HG03045 (cell line): ENCODE data around the gene CDKN1A.
A peak's percentile ranks its signal among the peaks of the same experiment; 100 is the strongest.

Source experiments
- ATAC-seq: cut with Tn5 transposase; IDR thresholded peaks from one replicate; pipeline ENCODE4 v1.9.1; 2021; ENCODE audit warnings: mild to moderate bottlenecking, moderate library complexity; ENCODE audit not compliant: unreplicated experiment

The CDKN1A gene

GRCh38 chr6:36655085-36655724, 23.3 kb upstream of the CDKN1A start:
- no peak for ATAC-seq

DNA sequence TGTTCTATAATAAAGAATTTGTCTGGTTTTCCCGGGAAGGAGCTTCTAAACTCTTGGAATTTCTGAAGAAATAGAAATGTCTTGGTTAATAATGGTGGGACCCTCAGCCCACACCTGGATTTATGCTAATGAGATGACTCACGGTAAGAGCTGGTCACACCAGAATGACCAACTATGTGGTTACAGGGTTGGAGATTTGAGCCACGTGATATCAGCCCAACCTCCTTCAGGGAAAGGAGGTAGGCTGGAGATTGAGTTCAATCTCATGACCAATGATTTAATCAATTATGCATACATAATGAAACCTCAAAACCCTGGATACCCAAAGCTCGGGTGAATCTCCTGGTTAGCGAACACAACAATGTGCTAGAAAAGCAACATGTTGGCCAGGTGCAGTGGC, 22.1 kb upstream of the CDKN1A start:
- ATAC-seq = no peak

GRCh38 chr6:36657271-36657670, 21.2 kb upstream of the CDKN1A start:
- ATAC-seq = no peak

GRCh38 chr6:36657942-36658544, 20.5 kb upstream of the CDKN1A start:
- ATAC-seq = no peak

DNA sequence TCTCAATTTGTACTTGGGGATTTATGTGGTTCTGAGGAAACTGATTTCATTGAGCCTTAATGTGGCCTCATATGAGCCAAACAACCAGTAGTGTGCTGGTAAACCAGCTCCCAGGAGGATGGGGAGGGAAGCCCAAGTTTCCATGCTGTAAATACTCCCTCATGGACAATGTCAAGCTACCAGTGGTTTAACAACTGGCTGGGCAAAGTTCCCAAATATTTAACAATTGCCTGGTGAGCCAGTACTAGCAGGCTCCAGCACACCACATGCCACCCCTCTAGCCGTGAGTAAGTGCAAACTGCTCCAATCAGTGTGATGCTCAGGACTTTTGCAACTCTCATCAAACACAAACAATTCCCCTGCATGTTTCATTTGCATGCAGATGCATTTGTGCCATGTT, 19.2 kb upstream of the CDKN1A start:
- no peak for ATAC-seq

- ATAC-seq = no peak
Observed at GRCh38 chr6:36660771-36661471, 17.6 kb upstream of the CDKN1A start.

- ATAC-seq = no peak
Observed at GRCh38 chr6:36662380-36662779, 16.1 kb upstream of the CDKN1A start.

DNA sequence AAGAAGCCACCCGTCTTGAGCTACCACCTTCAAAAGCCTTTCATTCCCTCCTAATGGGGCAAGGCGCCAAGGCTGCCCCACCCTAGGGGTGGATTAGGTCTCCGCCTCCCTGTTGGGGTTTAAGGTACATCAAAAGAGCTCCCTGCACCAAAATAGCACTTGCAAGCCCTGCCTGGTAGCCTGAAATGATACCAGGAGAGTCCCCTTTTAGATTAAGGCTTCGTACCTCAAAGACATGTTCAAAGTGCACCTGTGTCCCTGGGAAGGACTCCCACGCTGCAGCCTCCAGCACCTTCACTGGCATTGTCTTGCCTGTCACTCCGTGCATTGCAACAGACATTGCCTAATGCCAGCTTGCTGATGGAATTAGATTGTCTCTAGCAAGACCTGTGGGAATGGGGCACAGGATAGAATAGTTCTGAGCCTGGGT, 15.7 kb upstream of the CDKN1A start:
- ATAC-seq = no peak

DNA sequence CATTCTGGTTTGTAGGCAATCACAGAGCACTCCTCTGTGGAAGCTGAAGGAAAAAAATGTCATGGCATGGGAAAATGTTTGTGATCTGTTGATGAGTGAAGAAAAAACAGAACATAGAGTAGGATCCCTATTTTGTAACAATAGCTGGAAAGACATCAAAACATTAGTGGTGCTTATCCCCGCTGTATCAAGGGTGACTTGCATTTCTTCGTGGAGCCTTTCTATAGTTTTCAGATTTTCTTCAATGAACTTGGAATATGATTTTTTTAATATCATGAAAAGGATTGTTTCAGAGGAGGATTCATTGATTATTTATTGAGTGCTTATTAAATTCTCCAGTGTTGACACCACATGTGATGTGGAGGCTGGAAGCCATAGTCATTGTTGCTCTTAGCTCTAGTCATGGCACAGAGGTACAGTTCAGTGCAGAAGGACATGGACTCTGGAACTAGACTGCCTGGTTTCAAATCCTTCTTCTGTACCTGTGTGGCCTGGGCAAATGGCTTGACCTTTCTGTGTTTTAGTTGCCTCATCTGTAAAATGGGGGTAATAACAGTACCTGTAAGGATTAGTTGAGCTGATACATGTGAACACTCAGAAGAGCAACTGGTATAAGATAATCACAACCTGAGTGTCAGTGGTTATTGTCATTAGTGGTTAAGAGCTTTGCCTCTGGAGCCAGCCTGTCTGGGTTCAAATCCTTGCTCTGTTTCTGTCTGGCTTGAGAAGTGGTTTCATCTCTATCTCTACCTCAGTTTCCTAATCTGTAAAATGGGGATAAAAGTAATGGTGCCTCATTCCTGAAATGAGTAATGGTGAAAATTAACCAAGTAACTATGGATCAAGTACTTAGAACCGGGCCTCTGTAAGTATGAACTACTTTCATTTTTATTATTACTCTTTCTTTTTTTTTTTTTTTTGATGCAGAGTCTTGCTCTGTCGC, 14.7 kb upstream of the CDKN1A start:
- ATAC-seq = no peak

- ATAC-seq = no peak
Observed at GRCh38 chr6:36665180-36665579, 13.3 kb upstream of the CDKN1A start.

DNA sequence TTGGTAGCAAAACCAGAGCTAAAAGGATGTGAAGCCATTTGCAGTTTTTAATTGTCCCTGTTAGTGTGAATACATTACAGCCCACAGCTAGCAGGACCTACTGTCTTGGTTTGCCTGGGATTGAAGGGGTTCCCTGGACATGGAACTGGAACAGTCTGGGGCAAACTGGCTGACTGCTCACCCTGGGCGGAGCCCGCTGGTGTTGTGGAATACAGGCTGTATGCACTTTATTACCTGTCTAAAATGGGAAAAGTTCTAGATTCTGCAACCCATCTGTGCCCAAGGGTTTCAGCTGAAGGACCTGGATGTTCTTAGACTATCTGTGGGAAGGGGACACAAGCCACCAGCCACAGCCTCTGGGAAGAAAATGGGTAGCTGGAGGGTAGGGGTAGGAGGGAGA, 12.2 kb upstream of the CDKN1A start:
- no peak for ATAC-seq

- ATAC-seq = peak; percentile 78
Observed at GRCh38 chr6:36666826-36667591, 11.5 kb upstream of the CDKN1A start.

DNA sequence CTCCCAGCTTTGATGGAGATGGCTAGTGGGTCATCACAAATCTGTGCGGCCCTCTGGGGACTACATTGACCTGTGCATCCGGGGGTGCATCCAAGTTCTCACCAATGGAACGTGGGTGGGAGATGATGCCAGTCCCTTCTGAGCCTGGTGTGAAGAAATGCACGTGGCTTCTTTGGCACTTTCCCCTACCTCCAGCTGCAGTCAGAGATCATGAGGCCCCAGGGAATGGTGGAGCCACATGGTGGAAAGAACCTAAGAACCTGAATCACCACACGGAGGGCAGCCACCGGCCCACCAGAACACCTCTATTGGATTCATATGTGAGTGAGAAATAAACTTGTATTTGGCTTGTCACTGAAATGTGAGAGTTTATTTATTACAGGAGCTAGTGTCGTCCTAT, 9.9 kb upstream of the CDKN1A start:
- no peak for ATAC-seq

DNA sequence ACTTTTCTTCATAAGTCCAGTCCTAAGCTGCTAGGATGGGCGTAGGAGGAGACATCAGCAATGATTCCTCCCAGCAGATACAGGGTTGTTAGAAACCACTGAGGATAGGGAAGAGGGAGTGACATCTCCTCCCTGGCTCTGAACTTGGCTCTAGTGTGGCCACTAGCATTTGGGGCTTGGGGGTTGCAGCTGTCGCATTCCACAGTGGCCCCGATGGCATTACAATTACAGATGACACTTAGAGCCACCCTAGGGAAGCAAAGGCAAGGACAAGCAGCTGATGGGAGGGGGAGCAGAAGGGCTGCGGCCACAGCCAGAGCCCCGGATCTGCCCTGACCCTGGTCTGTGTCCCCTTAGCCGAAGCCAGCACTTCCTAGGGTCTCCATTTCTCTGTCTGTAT, 9.5 kb upstream of the CDKN1A start:
- no peak for ATAC-seq

DNA sequence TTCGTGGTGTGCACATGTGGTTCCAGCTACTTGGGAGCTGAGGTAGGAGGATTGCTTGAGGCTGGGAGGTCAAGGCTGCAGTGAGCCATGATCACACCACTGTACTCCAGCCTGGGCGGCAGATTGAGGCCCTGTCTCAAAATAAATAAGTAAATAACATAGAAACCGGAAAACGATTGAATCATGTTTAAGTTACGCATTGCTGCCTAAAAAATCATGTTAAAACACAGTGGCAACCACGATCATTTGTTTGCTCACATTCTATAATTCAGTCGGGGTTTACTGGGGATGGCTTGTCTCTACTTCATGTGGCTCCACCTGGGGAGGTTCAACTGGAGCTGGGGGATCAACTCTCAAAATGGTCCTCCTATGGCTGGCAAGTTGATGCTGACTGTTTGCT, 8.2 kb upstream of the CDKN1A start:
- ATAC-seq = no peak

DNA sequence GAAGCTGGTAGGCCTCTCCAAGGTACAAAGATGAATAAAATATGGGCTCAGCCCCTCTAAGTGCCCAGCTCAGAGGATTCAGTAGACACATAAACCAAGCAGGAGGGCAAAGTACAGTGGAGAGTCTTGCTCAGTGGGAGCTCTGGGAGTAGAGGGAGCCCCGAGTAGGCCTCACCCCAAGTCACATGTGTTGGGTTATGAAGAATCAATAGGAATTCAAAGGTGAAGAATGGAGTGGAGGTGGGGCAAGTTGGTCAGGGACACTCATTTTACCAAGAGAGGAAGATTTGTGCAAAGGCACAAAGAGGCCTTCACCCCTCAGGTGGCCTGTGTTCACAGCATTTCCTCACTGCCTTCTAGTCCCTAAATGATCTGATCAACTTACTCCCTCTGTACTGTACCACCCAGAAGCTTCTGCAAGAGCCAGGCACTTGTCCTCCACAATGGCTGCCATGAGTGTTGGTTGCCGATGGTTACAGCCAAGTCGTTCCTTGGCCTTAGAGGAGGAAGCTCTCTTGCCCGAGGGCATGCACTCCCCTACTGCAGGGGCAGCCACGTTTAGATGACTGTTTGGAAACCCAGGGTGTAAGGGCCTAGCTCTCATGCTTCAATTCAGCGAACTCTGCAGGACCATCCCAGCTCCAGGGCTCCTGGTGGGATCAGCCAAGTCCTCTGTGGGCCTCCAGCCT, 6.7 kb upstream of the CDKN1A start:
- no peak for ATAC-seq

DNA sequence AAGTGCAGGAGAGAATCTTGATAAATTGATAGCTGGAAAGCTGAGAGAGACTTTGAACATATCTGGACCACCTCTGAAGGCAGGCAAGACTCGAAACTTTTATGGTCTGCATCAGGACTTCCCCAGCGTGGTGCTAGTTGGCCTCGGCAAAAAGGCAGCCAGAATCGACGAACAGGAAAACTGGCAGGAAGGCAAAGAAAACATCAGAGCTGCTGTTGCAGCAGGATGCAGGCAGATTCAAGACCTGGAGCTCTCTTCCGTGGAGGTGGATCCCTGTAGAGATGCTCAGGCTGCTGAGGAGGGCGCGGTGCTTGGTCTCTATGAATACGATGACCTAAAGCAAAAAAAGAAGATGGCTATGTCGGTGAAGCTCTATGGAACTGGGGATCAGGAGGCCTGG, 4.6 kb upstream of the CDKN1A start:
- ATAC-seq = no peak

GRCh38 chr6:36674942-36675341, 3.6 kb upstream of the CDKN1A start:
- ATAC-seq = no peak

DNA sequence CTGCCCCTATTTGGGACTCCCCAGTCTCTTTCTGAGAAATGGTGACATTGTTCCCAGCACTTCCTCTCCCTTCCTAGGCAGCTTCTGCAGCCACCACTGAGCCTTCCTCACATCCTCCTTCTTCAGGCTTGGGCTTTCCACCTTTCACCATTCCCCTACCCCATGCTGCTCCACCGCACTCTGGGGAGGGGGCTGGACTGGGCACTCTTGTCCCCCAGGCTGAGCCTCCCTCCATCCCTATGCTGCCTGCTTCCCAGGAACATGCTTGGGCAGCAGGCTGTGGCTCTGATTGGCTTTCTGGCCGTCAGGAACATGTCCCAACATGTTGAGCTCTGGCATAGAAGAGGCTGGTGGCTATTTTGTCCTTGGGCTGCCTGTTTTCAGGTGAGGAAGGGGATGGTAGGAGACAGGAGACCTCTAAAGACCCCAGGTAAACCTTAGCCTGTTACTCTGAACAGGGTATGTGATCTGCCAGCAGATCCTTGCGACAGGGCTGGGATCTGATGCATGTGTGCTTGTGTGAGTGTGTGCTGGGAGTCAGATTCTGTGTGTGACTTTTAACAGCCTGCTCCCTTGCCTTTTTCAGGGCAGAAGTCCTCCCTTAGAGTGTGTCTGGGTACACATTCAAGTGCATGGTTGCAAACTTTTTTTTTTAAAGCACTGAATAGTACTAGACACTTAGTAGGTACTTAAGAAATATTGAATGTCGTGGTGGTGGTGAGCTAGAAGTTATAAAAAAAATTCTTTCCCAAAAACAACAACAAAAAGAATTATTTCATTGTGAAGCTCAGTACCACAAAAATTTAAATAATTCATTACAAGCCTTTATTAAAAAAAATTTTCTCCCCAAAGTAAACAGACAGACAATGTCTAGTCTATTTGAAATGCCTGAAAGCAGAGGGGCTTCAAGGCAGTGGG, 2.1 kb upstream of the CDKN1A start:
- no peak for ATAC-seq
